Skeletal muscle tissue (tissue), 4 donors: ENCODE measurements around the gene KRT222. TPM values are rescaled to one million over a fixed set of nuclear protein-coding genes. Genes with fewer than 3 reads are reported as not detected.

Experiments used
- H3K27ac ChIP-seq: one replicate; pipeline ENCODE4 v1.7.0; 2013; ENCODE audit warnings: mild to moderate bottlenecking, low read depth, low read length, inconsistent platforms
- H3K27me3 ChIP-seq, 3 donors: one replicate each; pipeline ENCODE4 v1.7.0; 2013; ENCODE audit warnings: low read length in 3 of 3; ENCODE audit not compliant: control insufficient read depth in 3 of 3, insufficient read depth in 3 of 3
- H3K36me3 ChIP-seq, 3 donors: one replicate each; pipeline ENCODE4 v1.7.0; 2013; ENCODE audit warnings: low read length in 3 of 3; ENCODE audit not compliant: control insufficient read depth in 3 of 3, insufficient read depth in 3 of 3
- H3K4me1 ChIP-seq, 3 donors: one replicate each; pipeline ENCODE4 v1.7.0; 2013; ENCODE audit warnings: low read length in 3 of 3, mild to moderate bottlenecking in 3 of 3; ENCODE audit not compliant: control insufficient read depth in 3 of 3, insufficient read depth in 3 of 3
- H3K4me3 ChIP-seq, 3 donors: one replicate each; pipeline ENCODE4 v1.7.0; 2013; ENCODE audit warnings: low read length in 3 of 3
- H3K9ac ChIP-seq, 3 donors: one replicate each; pipeline ENCODE4 v1.7.0; 2013; ENCODE audit warnings: low read length in 3 of 3, mild to moderate bottlenecking in 3 of 3, moderate library complexity in 2 of 3, low read depth in 1 of 3
- H3K9me3 ChIP-seq, 3 donors: one replicate each; pipeline ENCODE4 v1.7.0; 2013; ENCODE audit warnings: low read length in 3 of 3; ENCODE audit not compliant: control insufficient read depth in 3 of 3
- total RNA-seq: library from RNA; depleted of rRNA; stranded (reverse); fragments of >200 nt; gene quantifications from one replicate; pipeline ENCODE4 v1.2.3, GENCODE V29; 2014
- donor health status: Osteomylitis.

Gene KRT222
- total RNA-seq, 1 donor from 2014 or later = 0.52 TPM

DNA sequence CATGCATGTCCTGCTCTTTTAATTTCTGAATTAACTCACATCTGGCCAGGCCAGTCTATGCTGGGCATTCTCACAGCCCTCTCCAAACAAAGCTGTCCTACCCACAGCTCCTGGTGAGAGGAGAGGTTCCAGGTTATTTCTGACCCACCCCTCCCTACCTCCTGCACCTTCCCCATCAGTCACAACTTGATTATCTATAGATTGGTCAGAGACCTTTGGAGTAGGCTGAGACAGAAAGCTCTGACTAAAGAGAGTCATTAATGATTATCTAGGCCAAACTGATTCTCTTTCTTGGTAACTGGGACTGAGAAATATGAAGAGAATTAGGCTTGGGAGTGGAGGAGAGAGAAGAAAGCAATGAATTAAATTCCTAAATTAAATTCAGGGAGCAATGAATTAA lies 1.4 kb upstream of the KRT222 start:
- no peak overlapping the region for H3K4me3 ChIP-seq
- no peaks in the 10 kb centered on the region for H3K36me3 ChIP-seq
- H3K9me3 ChIP-seq = no peaks in the 10 kb centered on the region
- no peak overlapping the region for H3K9ac ChIP-seq
- H3K27ac ChIP-seq = no peak overlapping the region
- peaks cover 0 to under 1% (median 0%) of the 10 kb centered on the region in 3 donors for H3K4me1 ChIP-seq
- peaks cover 9 to 16% (median 12%) of the 10 kb centered on the region in 3 donors for H3K27me3 ChIP-seq

DNA sequence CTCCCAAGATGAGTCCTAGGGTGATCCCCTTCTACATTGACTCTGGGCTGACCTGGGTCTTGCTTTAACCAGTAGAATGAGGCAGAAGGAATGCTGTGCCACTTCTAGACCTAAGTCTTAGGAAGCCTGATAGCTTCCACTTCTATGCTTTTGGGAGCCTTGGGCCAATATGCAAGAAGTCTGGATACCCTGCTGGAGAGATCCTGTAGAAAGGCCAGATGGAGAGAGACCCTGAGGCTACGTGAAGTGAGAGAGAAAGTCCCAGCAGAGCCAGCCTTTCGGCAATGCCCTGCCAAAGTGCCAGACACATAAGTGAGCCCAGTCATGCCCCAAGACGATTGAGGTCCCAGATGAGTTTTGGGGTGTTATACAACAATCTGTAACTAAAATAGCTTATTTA lies 1.7 kb downstream of the KRT222 start:
- H3K9ac ChIP-seq = no peak overlapping the region
- no peaks in the 10 kb centered on the region for H3K36me3 ChIP-seq
- no peaks in the 10 kb centered on the region for H3K4me1 ChIP-seq
- peaks cover 9 to 16% (median 12%) of the 10 kb centered on the region in 3 donors for H3K27me3 ChIP-seq
- H3K4me3 ChIP-seq = no peak overlapping the region
- no peak overlapping the region for H3K27ac ChIP-seq
- H3K9me3 ChIP-seq = no peaks in the 10 kb centered on the region

DNA sequence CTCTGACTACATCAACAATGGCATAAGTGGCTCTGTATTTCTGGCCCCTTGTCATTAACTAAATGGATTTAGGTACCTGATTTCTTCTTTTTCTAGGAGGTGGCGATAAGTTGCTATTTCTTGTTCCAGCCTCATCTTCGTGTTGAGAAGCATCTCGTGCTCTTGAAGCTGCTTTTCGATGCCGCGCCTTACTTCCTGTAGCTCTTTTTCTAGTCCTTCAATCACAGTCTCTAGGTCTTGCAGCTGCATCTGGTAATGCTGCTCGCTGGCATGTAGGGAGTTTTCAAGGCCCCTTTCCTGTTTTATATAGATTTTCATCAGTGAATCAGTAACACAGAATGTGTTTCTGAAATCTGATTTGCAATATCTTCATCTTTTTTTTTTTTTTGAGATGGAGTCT lies 5.1 kb downstream of the KRT222 start:
- Histone ChIP-seq H3K9me3 (no peaks in the 10 kb centered on the region), H3K27me3 (peaks cover 3 to 6% (median 3%) of the 10 kb centered on the region in 3 donors), H3K36me3 (no peaks in the 10 kb centered on the region), H3K9ac (no peak overlapping the region), H3K4me3 (no peak overlapping the region), H3K27ac (no peak overlapping the region), H3K4me1 (no peaks in the 10 kb centered on the region)

DNA sequence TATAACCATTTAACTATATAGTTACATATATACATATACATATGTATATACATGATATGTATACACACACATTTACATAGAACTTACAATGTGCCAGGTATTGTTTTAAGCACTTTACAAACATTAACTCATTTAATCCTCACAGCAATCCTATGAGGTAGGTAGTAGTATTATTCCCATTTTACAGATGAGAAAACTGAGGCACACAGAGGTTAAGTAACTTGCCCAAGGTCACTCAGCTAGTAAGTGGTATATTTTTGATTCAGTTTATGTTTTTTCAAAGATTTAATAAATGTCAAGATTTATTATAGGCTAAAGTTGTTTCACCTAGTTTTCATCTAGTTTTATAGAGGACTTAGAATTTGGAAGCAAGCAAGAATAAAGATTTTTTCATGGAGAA lies 6.6 kb downstream of the KRT222 start:
- no peak overlapping the region for H3K9ac ChIP-seq
- no peaks in the 10 kb centered on the region for H3K9me3 ChIP-seq
- H3K4me3 ChIP-seq = no peak overlapping the region
- no peaks in the 10 kb centered on the region for H3K36me3 ChIP-seq
- no peaks in the 10 kb centered on the region for H3K4me1 ChIP-seq
- no peak overlapping the region for H3K27ac ChIP-seq
- H3K27me3 ChIP-seq = peaks cover 0 to 3% (median 0%) of the 10 kb centered on the region in 3 donors

DNA sequence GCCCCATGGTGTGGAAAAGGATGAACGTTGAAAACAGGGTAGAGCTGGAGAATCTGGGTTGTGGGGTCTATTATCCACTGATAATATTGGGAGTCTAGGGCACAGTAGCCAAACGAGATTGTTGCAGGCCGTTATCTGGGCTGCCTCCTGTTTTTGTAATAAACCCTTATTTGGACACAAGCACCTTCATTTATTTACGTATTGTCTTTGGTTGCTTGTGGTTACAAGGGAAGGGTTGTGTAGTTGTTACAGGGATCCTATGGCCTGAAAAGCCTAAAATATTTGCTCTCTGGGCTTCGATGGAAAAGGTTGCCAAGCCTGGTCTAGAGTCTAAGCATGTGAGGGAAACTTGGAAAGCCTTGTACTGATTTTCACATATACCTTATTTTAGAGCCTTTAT lies 13.0 kb downstream of the KRT222 start:
- H3K9me3 ChIP-seq = no peaks in the 10 kb centered on the region
- H3K27me3 ChIP-seq = no peaks in the 10 kb centered on the region
- no peak overlapping the region for H3K9ac ChIP-seq
- no peak overlapping the region for H3K27ac ChIP-seq
- no peaks in the 10 kb centered on the region for H3K36me3 ChIP-seq
- no peak overlapping the region for H3K4me3 ChIP-seq
- H3K4me1 ChIP-seq = peaks cover 5 to 18% (median 8%) of the 10 kb centered on the region in 3 donors

DNA sequence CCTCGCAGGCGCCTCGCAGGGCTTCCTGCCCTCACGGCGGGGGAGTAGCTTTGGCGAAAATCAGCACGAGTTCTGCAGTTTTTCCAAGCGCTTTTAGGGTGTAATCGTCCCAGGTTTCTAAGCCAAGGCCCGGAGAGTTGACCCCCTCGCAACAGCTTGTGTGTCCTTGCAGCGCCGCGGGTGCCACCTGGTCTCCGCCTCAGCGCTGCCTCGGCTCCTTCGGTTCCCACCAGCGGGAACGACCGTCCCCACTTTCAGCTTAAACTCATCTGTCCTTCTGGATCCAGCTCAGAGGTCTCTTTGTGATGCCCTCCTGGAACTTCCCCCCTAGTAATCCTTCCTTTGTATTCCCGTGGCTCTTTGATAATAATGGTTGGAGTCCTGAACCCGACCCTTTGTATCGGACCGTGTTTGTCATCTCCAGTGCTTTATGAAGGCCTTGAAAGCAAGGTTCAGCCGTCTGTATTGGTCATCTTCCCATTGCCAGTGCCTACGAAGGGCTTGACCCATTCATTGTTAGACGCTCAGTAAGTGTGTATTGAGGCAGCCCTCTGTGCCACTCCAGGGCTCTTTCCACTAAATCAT lies 16.5 kb downstream of the KRT222 start:
- Histone ChIP-seq H3K36me3 (peaks cover 0 to 2% (median 2%) of the 10 kb centered on the region in 3 donors), H3K4me3 (peak overlapping the region; percentile 82 to 97 (median 90)), H3K9ac (peak overlapping the region; percentile 93 to 99 (median 97)), H3K27me3 (no peaks in the 10 kb centered on the region), H3K27ac (peak overlapping the region; percentile 98), H3K4me1 (peaks cover 12 to 27% (median 23%) of the 10 kb centered on the region in 3 donors), H3K9me3 (no peaks in the 10 kb centered on the region)

DNA sequence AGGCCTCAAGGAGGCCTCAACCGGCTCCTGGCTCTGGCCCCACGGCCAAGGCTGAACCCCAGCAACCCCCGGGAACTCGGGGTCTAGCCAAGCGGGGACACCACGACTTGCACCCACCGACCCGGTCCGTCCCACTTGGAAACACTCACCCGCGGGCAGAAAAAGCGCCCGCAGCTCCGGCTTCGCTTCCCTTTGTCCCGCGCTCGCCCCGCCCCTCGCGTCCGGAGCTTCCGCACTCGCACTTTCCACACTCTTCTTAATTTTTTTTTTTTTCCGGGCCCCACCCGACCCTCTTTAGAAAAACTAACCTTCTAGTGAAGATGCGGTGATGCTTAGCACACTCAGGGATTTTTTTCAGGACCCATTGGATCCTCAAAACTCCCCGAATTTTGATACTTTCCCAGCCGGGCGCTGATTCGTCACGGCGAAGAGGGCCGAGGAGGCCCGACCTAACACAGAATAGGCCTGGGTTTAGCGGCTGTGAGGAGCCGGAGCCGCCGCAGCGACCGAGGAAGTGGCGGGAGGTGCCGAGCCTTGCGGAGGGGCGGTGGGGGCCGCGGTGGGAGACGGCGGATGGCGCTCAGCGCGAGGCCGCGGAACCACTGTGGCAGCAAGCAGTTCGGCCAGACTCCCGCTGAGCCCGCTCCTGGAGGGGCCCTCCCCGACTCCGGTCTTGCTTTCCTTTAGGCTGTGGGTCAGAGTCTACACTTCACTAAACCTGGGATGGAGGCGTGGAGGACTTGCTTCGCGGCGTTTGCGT lies 17.2 kb downstream of the KRT222 start, which contains the start of gene SMARCE1:
Gene SMARCE1 (minus strand): TSS at position 195 of the 760 bp plus-strand sequence. CDS start 2,016 bp downstream, outside the sequence.
- Histone ChIP-seq H3K4me3 (peak within 1 kb of the TSS; percentile 82 to 97 (median 90)), H3K9me3 (no peaks in the 10 kb centered on the region), H3K36me3 (peaks cover under 1 to 6% (median 2%) of the 10 kb centered on the region in 3 donors), H3K27ac (peak within 1 kb of the TSS; percentile 98), H3K27me3 (no peaks in the 10 kb centered on the region), H3K4me1 (peaks cover 12 to 27% (median 23%) of the 10 kb centered on the region in 3 donors), H3K9ac (peak within 1 kb of the TSS; percentile 93 to 99 (median 97))

DNA sequence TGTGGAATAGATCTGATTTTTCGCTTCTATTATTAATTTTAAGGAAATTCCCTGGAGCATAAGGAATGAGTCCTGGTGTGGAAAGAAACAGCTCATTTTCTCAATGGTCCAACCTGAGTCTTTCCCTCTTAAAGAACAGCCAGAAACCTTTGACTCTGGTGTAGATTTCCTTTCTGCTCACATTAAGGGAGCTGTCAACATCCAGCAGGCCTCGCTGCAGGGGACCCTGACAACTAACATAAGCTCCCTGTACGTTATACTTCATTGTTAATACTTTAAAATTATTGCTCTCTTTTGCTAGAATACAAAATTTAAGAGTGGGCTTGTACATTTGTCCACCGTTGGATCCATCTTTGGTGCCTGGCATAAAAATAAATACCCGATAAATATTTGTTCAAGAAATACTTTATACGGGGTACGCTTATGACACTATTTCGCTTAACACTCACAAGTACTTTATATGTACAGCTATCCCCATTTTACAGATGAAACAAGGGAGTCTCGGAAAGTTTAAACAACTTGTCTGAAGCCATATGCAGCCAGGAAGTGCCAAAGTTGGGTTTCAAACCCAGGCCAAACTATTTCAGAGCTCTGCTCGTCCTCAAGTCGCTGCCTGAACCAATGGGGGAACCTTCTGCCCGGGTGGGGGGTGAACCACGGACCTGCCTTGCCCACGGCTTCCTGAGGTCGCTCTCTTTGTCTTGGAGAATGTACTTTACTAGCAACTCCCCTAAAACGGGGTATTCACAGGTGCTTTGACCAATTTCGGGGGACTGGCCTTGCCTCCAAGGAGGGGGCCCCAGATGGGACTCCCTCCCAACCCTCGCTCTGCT lies 18.0 kb downstream of the KRT222 start:
- Histone ChIP-seq H3K27me3 (no peaks in the 10 kb centered on the region), H3K9ac (peak overlapping the region; percentile 93 to 99 (median 97)), H3K36me3 (peaks cover 6 to 8% (median 6%) of the 10 kb centered on the region in 3 donors), H3K4me1 (peaks cover 12 to 27% (median 23%) of the 10 kb centered on the region in 3 donors), H3K27ac (peak overlapping the region; percentile 98), H3K9me3 (no peaks in the 10 kb centered on the region), H3K4me3 (peak overlapping the region; percentile 82 to 97 (median 90))

DNA sequence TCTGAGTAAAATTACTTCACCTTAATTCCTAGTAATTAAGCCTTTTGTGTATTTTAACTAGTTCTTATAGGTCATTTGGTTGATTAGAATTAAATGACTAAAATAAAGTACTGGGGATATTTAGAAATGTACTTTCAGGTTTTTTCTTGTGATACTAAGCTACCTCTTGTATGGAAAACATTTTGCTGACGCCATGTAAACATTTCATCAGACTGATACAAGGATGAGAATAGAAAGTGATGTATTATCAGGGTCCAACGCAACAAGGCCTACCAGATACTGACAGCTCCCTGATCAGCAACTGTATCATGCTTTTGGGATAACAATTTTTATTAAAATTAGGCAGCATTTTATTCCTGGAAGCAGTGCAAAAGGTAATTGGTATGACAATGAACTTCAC lies 19.0 kb downstream of the KRT222 start:
- Histone ChIP-seq H3K36me3 (peaks cover 7 to 13% (median 13%) of the 10 kb centered on the region in 3 donors), H3K9me3 (no peaks in the 10 kb centered on the region), H3K4me3 (no peak overlapping the region), H3K4me1 (peaks cover 12 to 27% (median 23%) of the 10 kb centered on the region in 3 donors), H3K9ac (peak overlapping the region; percentile 93 to 99 (median 97)), H3K27me3 (no peaks in the 10 kb centered on the region), H3K27ac (no peak overlapping the region)
